Keratinocyte (primary cell): ENCODE results near the gene IFI30. TPM values are rescaled to one million over a fixed set of nuclear protein-coding genes. Genes with fewer than 3 reads are reported as not detected.

ENCODE experiments used
- DNase-seq: peaks from one replicate; pipeline ENCODE4 v3.0.0-alpha.2; 2011; ENCODE audit warnings: low read depth, missing footprints, low spot score
- FAIRE-seq: peaks from 2 replicates; lab custom pipeline; 2011; peaks lifted over from hg19 to GRCh38; lab: Jason Lieb, UNC
- H2AFZ ChIP-seq: 2 replicates; pipeline ENCODE4 v1.6.0; 2012; ENCODE audit warnings: low read length, control low read depth, inconsistent platforms; ENCODE audit not compliant: control insufficient read depth
- H3K27ac ChIP-seq: 2 replicates; pipeline ENCODE4 v1.5.1; 2011; ENCODE audit warnings: low read length; ENCODE audit not compliant: control insufficient read depth, insufficient read depth
- H3K27me3 ChIP-seq: 3 replicates; pipeline ENCODE4 v1.6.0; 2011; ENCODE audit warnings: low read length; ENCODE audit not compliant: control insufficient read depth, insufficient read depth; ENCODE audit errors: extremely low read depth
- H3K36me3 ChIP-seq, 2 experiments: 2 replicates in 1 of 2; 3 replicates in 1 of 2; pipeline ENCODE4 v1.5.1; 2011; ENCODE audit warnings: low read length in 2 of 2, mild to moderate bottlenecking in 1 of 2; ENCODE audit not compliant: control insufficient read depth in 2 of 2, insufficient read depth in 2 of 2; ENCODE audit errors: extremely low read depth in 1 of 2
- H3K4me1 ChIP-seq: 3 replicates; pipeline ENCODE4 v1.5.1; 2011; ENCODE audit warnings: low read length; ENCODE audit not compliant: control insufficient read depth, insufficient read depth; ENCODE audit errors: extremely low read depth
- H3K4me2 ChIP-seq: 3 replicates; pipeline ENCODE4 v1.6.0; 2011; ENCODE audit warnings: low read depth, low read length; ENCODE audit not compliant: control insufficient read depth, insufficient read depth; ENCODE audit errors: extremely low read depth
- H3K4me3 ChIP-seq, 3 experiments: fragments of 200-600 bp in 1 of 3; sonication (generic) in 1 of 3; 2 replicates in 2 of 3; 3 replicates in 1 of 3; pipeline ENCODE4 v1.5.1; 2011 to 2016; ENCODE audit warnings: low read length in 3 of 3, mild to moderate bottlenecking in 3 of 3, control low read depth in 2 of 3, inconsistent platforms in 1 of 3, low read depth in 1 of 3, mixed read lengths in 1 of 3, mixed run types in 1 of 3, moderate library complexity in 1 of 3; ENCODE audit not compliant: control insufficient read depth in 2 of 3, insufficient read depth in 2 of 3; ENCODE audit errors: extremely low read depth in 1 of 3
- H3K79me2 ChIP-seq: 2 replicates; pipeline ENCODE4 v1.6.0; 2012; ENCODE audit warnings: low read length; ENCODE audit not compliant: control insufficient read depth, insufficient read depth
- H3K9ac ChIP-seq: 3 replicates; pipeline ENCODE4 v1.6.0; 2011; ENCODE audit warnings: low read length; ENCODE audit not compliant: control insufficient read depth, insufficient read depth; ENCODE audit errors: extremely low read depth
- H3K9me1 ChIP-seq: 3 replicates; pipeline ENCODE4 v1.6.0; 2011; ENCODE audit warnings: low read length; ENCODE audit not compliant: control insufficient read depth, insufficient read depth; ENCODE audit errors: extremely low read depth
- H3K9me3 ChIP-seq: 2 replicates; pipeline ENCODE4 v1.5.1; 2012; ENCODE audit warnings: low read depth, low read length; ENCODE audit not compliant: control insufficient read depth
- H4K20me1 ChIP-seq: 3 replicates; pipeline ENCODE4 v1.6.0; 2011; ENCODE audit warnings: low read length; ENCODE audit not compliant: control insufficient read depth, insufficient read depth; ENCODE audit errors: extremely low read depth
- CTCF ChIP-seq, 3 experiments: IDR thresholded peaks in 1 of 3; conservative IDR thresholded peaks in 1 of 3; optimal IDR thresholded peaks in 1 of 3; 2 replicates in 2 of 3; 3 replicates in 1 of 3; pipeline versions ENCODE3 to v1.5.1; 2011; ENCODE audit warnings: low read length in 3 of 3, mild to moderate bottlenecking in 3 of 3, moderate library complexity in 2 of 3, control low read depth in 1 of 3, inconsistent platforms in 1 of 3; ENCODE audit not compliant: insufficient read depth in 2 of 3; ENCODE audit errors: extremely low read depth in 1 of 3
- EZH2 ChIP-seq: IDR thresholded peaks from one replicate; pipeline ENCODE4 v1.6.1; 2012; ENCODE audit warnings: inconsistent platforms, mild to moderate bottlenecking, low read length, moderate library complexity
- dilution Hi-C: fragments of 300-500 bp; cut with MboI; formaldehyde crosslinking; loops from one replicate; pipeline ENCODE4 v1.7.0; 2020; ENCODE audit warnings: low sequenced_read_pairs; ENCODE audit not compliant: extremely low pct_ligation_motif_present
- polyA plus RNA-seq, 5 experiments: library from polyadenylated mRNA; depleted of rRNA in 3 of 5; stranded (reverse) in 3 of 5; stranded (forward) in 1 of 5; unstranded in 1 of 5; fragments of >200 nt; gene quantifications; 1 replicate in 1 of 5; 2 replicates in 3 of 5; 3 replicates in 1 of 5; pipeline versions ENCODE4 v1.2.1 to v1.2.3, GENCODE V29; 2011 to 2012; ENCODE audit warnings: missing spikeins in 2 of 5, low read depth in 1 of 5, low replicate concordance in 1 of 5

Gene IFI30
- polyA plus RNA-seq, 1 donor (not counting 4 experiments of a cell fraction or from before 2014, with no cell fraction given) = 31.3 TPM

GRCh38 chr19:18147396-18147795 is 26.2 kb upstream of the IFI30 start:
- Histone ChIP-seq H3K36me3 (peaks cover 0 to 10% of the 10 kb centered on the region in 2 experiments), H3K9me3 (no peaks in the 10 kb centered on the region), H3K79me2 (no peaks in the 10 kb centered on the region), H3K9ac (no peak overlapping the region), H3K4me1 (peaks cover 6% of the 10 kb centered on the region), H2AFZ (no peak overlapping the region), H4K20me1 (no peaks in the 10 kb centered on the region), H3K9me1 (no peaks in the 10 kb centered on the region), H3K4me3 (no peak overlapping the region), H3K27me3 (no peaks in the 10 kb centered on the region), H3K4me2 (no peak overlapping the region), H3K27ac (no peak overlapping the region)
- TF ChIP-seq CTCF (optimal IDR thresholded peaks at IDR 0.05 in 1 of 3, IDR thresholded peaks at IDR 0.05 in 1 of 3, conservative IDR thresholded peaks at IDR 0.05 in 1 of 3; ENCODE audit: extremely low read depth in 1 of 3, insufficient read depth in 2 of 3, low read length in 3 of 3) (no peak), EZH2 (no peak)
- DNase-seq (no peak), FAIRE-seq (no peak)
- dilution Hi-C loops = no loop called here

GRCh38 chr19:18149596-18149975 is 24.0 kb upstream of the IFI30 start:
- peaks cover 12% of the 10 kb centered on the region for H3K79me2 ChIP-seq
- no peaks in the 10 kb centered on the region for H3K9me3 ChIP-seq
- TF ChIP-seq EZH2 (no peak), CTCF (optimal IDR thresholded peaks at IDR 0.05 in 1 of 3, IDR thresholded peaks at IDR 0.05 in 1 of 3, conservative IDR thresholded peaks at IDR 0.05 in 1 of 3; ENCODE audit: extremely low read depth in 1 of 3, insufficient read depth in 2 of 3, low read length in 3 of 3) (no peak)
- peak overlapping the region; percentile 17 for H3K4me2 ChIP-seq
- H3K27ac ChIP-seq = no peak overlapping the region
- H3K36me3 ChIP-seq = peaks cover 0 to 7% of the 10 kb centered on the region in 2 experiments
- H3K9ac ChIP-seq = no peak overlapping the region
- peaks cover 15% of the 10 kb centered on the region for H3K4me1 ChIP-seq
- H2AFZ ChIP-seq = no peak overlapping the region
- dilution Hi-C loops = no loop called here
- DNase-seq (no peak), FAIRE-seq (no peak)
- no peaks in the 10 kb centered on the region for H3K9me1 ChIP-seq
- H3K4me3 ChIP-seq = no peak overlapping the region
- H3K27me3 ChIP-seq = no peaks in the 10 kb centered on the region
- no peaks in the 10 kb centered on the region for H4K20me1 ChIP-seq
